ENCODE data around the gene ZNF268.

DNA sequence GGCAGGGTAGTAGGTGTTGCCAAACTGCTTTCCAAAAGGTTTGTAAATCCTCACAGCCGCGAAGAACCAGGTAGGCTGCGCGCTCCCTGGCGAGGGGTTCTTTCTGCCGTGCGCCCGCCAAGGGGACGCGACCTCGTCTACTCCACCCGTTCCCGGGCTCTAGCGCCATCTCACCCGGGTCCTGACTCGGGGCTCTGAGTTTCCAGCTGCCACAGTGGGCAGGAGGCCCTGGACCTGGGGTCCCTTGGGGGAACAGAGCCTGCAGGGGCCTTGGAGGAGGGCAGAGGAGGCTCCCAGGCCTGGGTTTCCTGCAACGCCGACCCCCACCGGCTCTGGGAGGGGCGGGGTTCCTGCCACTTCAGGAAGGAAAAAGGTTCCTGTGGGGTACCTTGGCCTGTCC is 53.7 kb downstream of the ZNF268 start:
- TF ChIP-seq, protein P1, sequence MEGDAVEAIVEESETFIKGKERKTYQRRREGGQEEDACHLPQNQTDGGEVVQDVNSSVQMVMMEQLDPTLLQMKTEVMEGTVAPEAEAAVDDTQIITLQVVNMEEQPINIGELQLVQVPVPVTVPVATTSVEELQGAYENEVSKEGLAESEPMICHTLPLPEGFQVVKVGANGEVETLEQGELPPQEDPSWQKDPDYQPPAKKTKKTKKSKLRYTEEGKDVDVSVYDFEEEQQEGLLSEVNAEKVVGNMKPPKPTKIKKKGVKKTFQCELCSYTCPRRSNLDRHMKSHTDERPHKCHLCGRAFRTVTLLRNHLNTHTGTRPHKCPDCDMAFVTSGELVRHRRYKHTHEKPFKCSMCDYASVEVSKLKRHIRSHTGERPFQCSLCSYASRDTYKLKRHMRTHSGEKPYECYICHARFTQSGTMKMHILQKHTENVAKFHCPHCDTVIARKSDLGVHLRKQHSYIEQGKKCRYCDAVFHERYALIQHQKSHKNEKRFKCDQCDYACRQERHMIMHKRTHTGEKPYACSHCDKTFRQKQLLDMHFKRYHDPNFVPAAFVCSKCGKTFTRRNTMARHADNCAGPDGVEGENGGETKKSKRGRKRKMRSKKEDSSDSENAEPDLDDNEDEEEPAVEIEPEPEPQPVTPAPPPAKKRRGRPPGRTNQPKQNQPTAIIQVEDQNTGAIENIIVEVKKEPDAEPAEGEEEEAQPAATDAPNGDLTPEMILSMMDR (IDR thresholded peaks at IDR 0.05; ENCODE audit: insufficient read depth, low read length), result no peak
- TF ChIP-seq, protein P2, sequence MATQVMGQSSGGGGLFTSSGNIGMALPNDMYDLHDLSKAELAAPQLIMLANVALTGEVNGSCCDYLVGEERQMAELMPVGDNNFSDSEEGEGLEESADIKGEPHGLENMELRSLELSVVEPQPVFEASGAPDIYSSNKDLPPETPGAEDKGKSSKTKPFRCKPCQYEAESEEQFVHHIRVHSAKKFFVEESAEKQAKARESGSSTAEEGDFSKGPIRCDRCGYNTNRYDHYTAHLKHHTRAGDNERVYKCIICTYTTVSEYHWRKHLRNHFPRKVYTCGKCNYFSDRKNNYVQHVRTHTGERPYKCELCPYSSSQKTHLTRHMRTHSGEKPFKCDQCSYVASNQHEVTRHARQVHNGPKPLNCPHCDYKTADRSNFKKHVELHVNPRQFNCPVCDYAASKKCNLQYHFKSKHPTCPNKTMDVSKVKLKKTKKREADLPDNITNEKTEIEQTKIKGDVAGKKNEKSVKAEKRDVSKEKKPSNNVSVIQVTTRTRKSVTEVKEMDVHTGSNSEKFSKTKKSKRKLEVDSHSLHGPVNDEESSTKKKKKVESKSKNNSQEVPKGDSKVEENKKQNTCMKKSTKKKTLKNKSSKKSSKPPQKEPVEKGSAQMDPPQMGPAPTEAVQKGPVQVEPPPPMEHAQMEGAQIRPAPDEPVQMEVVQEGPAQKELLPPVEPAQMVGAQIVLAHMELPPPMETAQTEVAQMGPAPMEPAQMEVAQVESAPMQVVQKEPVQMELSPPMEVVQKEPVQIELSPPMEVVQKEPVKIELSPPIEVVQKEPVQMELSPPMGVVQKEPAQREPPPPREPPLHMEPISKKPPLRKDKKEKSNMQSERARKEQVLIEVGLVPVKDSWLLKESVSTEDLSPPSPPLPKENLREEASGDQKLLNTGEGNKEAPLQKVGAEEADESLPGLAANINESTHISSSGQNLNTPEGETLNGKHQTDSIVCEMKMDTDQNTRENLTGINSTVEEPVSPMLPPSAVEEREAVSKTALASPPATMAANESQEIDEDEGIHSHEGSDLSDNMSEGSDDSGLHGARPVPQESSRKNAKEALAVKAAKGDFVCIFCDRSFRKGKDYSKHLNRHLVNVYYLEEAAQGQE (IDR thresholded peaks at IDR 0.05; ENCODE audit: insufficient replicate concordance, low read depth), result no peak
- no peak for TF ChIP-seq POLR2AphosphoS5 (IDR thresholded peaks at IDR 0.05; ENCODE audit: low read depth)

Data from HL-60 (cell line).